Loucy (cell line): ENCODE data around the gene SMURF1.

Experiments
- H2AFZ ChIP-seq: fragments of 200-600 bp; sonication (generic); 2 replicates; pipeline ENCODE4 v1.6.0; 2016; ENCODE audit warnings: antibody characterized with exemption, mild to moderate bottlenecking, low read length, moderate library complexity
- H3F3A ChIP-seq: fragments of 200-600 bp; 2 replicates; pipeline ENCODE4 v1.6.0; 2016; ENCODE audit warnings: antibody characterized with exemption, low read depth, mild to moderate bottlenecking
- H3K27me3 ChIP-seq: fragments of 200-600 bp; sonication (generic); 2 replicates; pipeline ENCODE4 v1.6.1; 2014; ENCODE audit warnings: low read length, mild to moderate bottlenecking; ENCODE audit not compliant: insufficient read depth, poor library complexity, severe bottlenecking
- H3K36me3 ChIP-seq: fragments of 200-600 bp; sonication (generic); 2 replicates; pipeline ENCODE4 v1.6.1; 2016; ENCODE audit warnings: low read length; ENCODE audit not compliant: insufficient read depth
- H3K4me1 ChIP-seq: fragments of 200-600 bp; sonication (generic); 2 replicates; pipeline ENCODE4 v1.5.1; 2014; ENCODE audit warnings: low read length, mild to moderate bottlenecking; ENCODE audit not compliant: insufficient read depth, poor library complexity, severe bottlenecking
- H3K4me2 ChIP-seq: fragments of 200-600 bp; sonication (generic); 2 replicates; pipeline ENCODE4 v1.6.0; 2014; ENCODE audit warnings: antibody characterized with exemption, low read length, low read depth, mild to moderate bottlenecking; ENCODE audit not compliant: poor library complexity, severe bottlenecking
- H3K4me3 ChIP-seq: fragments of 200-600 bp; sonication (generic); 2 replicates; pipeline ENCODE4 v1.5.1; 2014; ENCODE audit warnings: low read length, mild to moderate bottlenecking, mixed read lengths; ENCODE audit not compliant: poor library complexity, severe bottlenecking
- H3K79me2 ChIP-seq: fragments of 200-600 bp; sonication (generic); 2 replicates; pipeline ENCODE4 v1.6.1; 2014; ENCODE audit warnings: low read length; ENCODE audit not compliant: insufficient read depth
- H3K9ac ChIP-seq: fragments of 200-600 bp; sonication (generic); 2 replicates; pipeline ENCODE4 v1.6.0; 2014; ENCODE audit warnings: mild to moderate bottlenecking, low read depth, low read length, moderate library complexity; ENCODE audit not compliant: poor library complexity, severe bottlenecking
- H3K9me2 ChIP-seq: fragments of 200-600 bp; sonication (generic); replicated peaks from 2 replicates; pipeline ENCODE4 v1.6.1; 2016; ENCODE audit warnings: low read depth, low read length, mixed read lengths
- H3K9me3 ChIP-seq: fragments of 200-600 bp; sonication (generic); 2 replicates; pipeline ENCODE4 v1.6.1; 2014; ENCODE audit warnings: mild to moderate bottlenecking, antibody characterized with exemption, low read length, low read depth; ENCODE audit not compliant: insufficient read depth
- H4K20me1 ChIP-seq: fragments of 200-600 bp; sonication (generic); 2 replicates; pipeline ENCODE4 v1.6.0; 2014; ENCODE audit warnings: antibody characterized with exemption, low read length, mild to moderate bottlenecking; ENCODE audit not compliant: insufficient read depth, poor library complexity, severe bottlenecking
- EZH2phosphoT487 ChIP-seq: fragments of 200-600 bp; IDR thresholded peaks from 2 replicates; pipeline ENCODE4 v1.6.1; 2018; ENCODE audit warnings: antibody characterized with exemption, mild to moderate bottlenecking, moderate library complexity, borderline replicate concordance
- TF ChIP-seq, protein P1 (sequence below): fragments of 200-600 bp; sonication (generic); conservative IDR thresholded peaks from 2 replicates; pipeline ENCODE4 v1.5.1; 2014; ENCODE audit warnings: mild to moderate bottlenecking, antibody characterized with exemption, low read length

The SMURF1 gene

DNA sequence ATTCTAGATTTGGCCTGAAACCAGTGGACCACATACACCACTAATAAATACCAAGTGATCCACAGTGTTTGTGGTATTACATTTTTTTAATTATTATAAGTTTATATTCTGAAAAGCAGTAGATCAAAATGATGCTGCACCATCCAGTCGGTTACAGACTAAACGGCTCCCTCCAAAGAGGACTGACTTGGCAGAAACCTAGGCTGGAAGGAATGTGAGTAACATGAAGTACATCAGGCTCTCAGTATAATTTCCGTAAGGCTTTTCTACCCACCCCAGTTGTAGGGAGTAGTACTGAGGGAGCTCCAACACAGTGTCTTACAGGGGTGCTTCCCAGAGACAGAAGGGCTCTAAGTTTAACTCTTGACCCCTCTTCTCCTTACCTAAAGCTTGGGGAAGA lies 146.1 kb downstream of the SMURF1 start:
- Histone ChIP-seq H3K4me1 (no peaks in the 10 kb centered on the region), H2AFZ (no peak overlapping the region), H3K4me2 (no peak overlapping the region), H3K9me2 (no peaks in the 10 kb centered on the region), H3K9ac (no peak overlapping the region), H3F3A (no peaks in the 10 kb centered on the region), H4K20me1 (no peaks in the 10 kb centered on the region), H3K9me3 (no peaks in the 10 kb centered on the region), H3K4me3 (no peak overlapping the region), H3K36me3 (peaks cover 84% of the 10 kb centered on the region; the same call in 1 of the 2 replicates), H3K27me3 (no peaks in the 10 kb centered on the region), H3K79me2 (no peaks in the 10 kb centered on the region)
- TF ChIP-seq, protein P1, sequence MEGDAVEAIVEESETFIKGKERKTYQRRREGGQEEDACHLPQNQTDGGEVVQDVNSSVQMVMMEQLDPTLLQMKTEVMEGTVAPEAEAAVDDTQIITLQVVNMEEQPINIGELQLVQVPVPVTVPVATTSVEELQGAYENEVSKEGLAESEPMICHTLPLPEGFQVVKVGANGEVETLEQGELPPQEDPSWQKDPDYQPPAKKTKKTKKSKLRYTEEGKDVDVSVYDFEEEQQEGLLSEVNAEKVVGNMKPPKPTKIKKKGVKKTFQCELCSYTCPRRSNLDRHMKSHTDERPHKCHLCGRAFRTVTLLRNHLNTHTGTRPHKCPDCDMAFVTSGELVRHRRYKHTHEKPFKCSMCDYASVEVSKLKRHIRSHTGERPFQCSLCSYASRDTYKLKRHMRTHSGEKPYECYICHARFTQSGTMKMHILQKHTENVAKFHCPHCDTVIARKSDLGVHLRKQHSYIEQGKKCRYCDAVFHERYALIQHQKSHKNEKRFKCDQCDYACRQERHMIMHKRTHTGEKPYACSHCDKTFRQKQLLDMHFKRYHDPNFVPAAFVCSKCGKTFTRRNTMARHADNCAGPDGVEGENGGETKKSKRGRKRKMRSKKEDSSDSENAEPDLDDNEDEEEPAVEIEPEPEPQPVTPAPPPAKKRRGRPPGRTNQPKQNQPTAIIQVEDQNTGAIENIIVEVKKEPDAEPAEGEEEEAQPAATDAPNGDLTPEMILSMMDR: no peak
- TF ChIP-seq EZH2phosphoT487: no peak

DNA sequence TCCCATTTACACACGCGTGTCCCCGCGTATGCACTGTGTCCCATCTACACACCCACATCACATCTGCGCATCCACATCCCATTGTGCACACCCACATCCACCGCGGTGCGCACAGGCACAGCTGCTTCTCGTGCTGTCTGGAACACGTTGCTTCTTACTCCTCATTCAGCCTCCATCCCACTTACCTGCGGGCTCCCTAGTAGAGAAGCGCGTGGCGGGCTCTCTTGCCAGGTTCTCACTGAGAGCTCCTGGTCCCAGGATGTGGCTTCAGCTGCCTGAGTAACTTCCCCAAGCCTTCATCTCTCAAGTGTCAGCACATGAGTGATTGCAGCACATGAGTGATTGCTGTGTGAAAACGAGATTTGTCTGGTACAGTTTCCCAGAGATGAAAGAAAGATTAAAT lies 147.8 kb downstream of the SMURF1 start:
- Histone ChIP-seq H4K20me1 (no peaks in the 10 kb centered on the region), H3K9me2 (no peaks in the 10 kb centered on the region), H3K9me3 (no peaks in the 10 kb centered on the region), H3K27me3 (no peaks in the 10 kb centered on the region), H3K4me3 (no peak overlapping the region), H3K9ac (no peak overlapping the region), H2AFZ (no peak overlapping the region), H3K4me2 (no peak overlapping the region), H3K79me2 (no peaks in the 10 kb centered on the region), H3K36me3 (peaks cover 87% of the 10 kb centered on the region; the same call in 1 of the 2 replicates), H3K4me1 (no peaks in the 10 kb centered on the region), H3F3A (no peaks in the 10 kb centered on the region)
- TF ChIP-seq, protein P1: no peak
- TF ChIP-seq EZH2phosphoT487: no peak

DNA sequence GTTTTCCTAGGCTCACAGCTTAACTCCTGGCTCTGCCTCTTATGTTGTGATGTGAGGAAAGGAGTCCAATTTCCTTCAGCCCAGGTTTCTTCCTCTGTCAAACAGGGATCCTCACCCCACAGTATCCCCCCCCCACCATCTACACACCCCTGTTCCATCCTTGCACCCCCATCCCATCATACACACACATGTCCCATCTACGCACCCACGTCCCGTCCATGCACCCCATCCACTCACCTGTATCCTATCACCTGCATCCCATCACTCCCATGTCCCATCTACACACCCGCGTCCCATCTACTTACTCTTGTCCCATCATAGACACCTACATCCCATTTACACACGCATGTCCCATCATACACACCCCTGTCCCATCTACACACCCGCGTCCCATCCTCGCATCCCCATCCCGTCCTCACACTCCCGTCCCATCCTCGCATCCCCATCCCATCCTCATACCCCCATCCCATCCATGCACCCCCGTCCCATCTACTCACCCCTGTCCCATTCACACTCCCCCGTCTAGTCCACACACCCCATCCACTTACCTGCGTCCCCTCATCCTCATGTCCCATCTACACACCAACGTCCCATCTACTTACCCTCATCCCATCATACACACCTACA lies 148.3 kb downstream of the SMURF1 start:
- Histone ChIP-seq H3K4me3 (no peak overlapping the region), H3K4me2 (no peak overlapping the region), H3K4me1 (no peaks in the 10 kb centered on the region), H4K20me1 (no peaks in the 10 kb centered on the region), H3K9ac (no peak overlapping the region), H2AFZ (no peak overlapping the region), H3K27me3 (no peaks in the 10 kb centered on the region), H3F3A (no peaks in the 10 kb centered on the region), H3K36me3 (peaks cover 87% of the 10 kb centered on the region; the same call in 1 of the 2 replicates), H3K79me2 (no peaks in the 10 kb centered on the region), H3K9me3 (no peaks in the 10 kb centered on the region), H3K9me2 (no peaks in the 10 kb centered on the region)
- no peak for TF ChIP-seq EZH2phosphoT487
- TF ChIP-seq, protein P1: no peak
